ENCODE data around the gene TPGS1. TPM values are rescaled to one million over a fixed set of nuclear protein-coding genes. Genes with fewer than 3 reads are reported as not detected.
A peak's percentile ranks its signal among the peaks of the same experiment; 100 is the strongest.

The TPGS1 gene
- total and polyA plus RNA-seq, 11 donors, result 5.7 to 39.3 (median 11.7) TPM

DNA sequence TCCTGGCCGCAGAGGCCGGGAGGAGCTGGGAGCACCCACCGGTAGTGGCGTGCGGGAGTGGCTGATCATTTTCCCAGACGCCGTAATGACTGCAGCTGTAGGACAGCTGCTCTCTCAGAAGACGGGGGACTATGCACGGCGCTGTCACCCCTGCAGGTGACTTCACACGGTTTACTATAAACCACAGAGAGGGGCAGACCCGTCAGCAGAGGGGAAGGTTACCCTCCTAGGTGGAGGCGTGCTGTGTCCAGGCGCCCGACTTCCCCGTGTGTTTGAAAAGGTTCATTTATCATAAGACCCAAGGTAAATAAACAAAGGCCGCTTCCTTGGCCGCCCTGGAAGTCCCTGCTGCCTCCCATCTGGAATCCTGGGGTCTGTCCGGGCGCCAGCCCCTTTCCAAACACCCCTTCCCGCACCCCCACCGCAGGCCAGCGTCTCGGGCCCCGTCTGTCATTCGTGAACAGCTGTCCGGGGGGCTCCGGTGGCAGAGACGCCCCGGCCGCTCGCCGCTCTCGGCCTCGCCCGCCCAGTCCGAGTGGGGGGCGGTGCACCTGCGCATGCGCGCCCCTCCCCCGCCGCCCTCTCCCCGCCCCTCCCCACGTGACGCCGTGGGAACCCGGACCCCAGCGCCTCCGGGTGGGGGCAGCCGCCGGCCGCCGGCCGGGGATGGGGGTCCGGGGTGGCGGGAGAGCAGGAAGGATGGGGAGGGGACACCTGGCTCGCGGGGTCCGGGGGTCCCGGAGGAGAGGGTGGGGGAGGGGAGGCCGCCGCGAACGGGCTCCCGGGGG is 47.4 kb upstream of the TPGS1 start:
- no peaks in the 10 kb centered on the region for H3K9me3 ChIP-seq
- peak; percentile 71 to 83 (median 75) for DNase-seq
- H3K4me1 ChIP-seq, result peaks cover 0 to 25% (median 10%) of the 10 kb centered on the region in 12 donors
- 0 to 2% (median 1%) methylated on average over 38 to 66 of the region's 66 CpGs for WGBS, 4 donors
- TF ChIP-seq, protein P1, sequence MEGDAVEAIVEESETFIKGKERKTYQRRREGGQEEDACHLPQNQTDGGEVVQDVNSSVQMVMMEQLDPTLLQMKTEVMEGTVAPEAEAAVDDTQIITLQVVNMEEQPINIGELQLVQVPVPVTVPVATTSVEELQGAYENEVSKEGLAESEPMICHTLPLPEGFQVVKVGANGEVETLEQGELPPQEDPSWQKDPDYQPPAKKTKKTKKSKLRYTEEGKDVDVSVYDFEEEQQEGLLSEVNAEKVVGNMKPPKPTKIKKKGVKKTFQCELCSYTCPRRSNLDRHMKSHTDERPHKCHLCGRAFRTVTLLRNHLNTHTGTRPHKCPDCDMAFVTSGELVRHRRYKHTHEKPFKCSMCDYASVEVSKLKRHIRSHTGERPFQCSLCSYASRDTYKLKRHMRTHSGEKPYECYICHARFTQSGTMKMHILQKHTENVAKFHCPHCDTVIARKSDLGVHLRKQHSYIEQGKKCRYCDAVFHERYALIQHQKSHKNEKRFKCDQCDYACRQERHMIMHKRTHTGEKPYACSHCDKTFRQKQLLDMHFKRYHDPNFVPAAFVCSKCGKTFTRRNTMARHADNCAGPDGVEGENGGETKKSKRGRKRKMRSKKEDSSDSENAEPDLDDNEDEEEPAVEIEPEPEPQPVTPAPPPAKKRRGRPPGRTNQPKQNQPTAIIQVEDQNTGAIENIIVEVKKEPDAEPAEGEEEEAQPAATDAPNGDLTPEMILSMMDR (IDR thresholded peaks at IDR 0.05), result no peak
- TF ChIP-seq POLR2A (IDR thresholded peaks at IDR 0.05), result peak in 1 of 2 donors; percentile 71
- peaks cover 0 to 28% (median 0%) of the 10 kb centered on the region in 9 donors for H3K27me3 ChIP-seq
- peak; percentile 53 to 87 (median 72) for ATAC-seq
- H3K36me3 ChIP-seq, result no peaks in the 10 kb centered on the region
- intact Hi-C loops (cut with DNase I), result no loop called here
- peak overlapping the region; percentile 59 to 92 (median 86) for H3K27ac ChIP-seq
- peak overlapping the region; percentile 65 to 95 (median 84) for H3K4me3 ChIP-seq

DNA sequence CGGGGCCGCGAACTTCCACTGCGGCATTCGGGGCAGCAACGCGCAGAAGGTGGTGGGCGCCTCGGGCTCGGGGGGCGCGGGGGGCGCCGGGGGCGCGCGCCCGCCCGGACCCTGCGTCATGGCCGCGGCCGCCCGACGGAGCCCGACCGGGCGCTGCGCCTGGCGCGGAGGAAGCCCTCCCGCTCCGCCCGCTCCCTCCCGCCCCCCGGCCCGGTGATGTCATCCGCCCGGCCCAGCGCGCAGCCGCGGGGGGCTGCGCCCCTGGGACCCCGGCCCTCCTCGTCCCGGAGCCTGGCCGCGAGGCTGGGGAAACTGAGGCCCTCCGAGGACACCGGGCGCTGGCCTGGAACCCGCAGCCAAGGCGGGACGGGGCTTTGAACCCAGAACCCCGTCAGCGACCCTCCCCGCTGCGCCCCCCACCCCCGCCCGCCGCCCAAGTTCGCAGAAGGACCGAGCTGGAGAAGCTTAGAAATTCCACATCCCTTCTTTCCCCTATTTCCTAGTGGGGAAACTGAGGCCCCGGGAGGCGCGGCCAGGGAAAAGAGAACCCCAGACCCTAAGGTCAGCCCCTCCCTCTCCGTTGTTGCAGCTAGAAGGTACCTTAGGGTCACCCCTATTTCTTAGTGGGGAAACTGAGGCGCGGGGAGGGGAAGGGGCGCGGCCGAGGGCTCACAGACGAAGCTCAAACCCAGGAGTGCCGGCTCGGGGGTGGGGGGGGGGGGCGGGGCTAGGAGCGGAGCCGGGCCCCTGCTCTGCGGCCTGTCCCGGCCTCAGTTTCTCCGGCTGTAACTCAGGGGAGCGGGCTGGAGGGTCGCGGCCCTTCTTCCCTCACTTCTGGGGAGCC is 46.2 kb upstream of the TPGS1 start, which contains the start of gene SHC2:
SHC2 (minus strand) TSS at position 157 of the 844 bp plus-strand sequence; CDS start at position 120, 37 bp downstream.
- DNase-seq (peak in 3 of 5 donors; percentile 56 to 67 (median 64)), ATAC-seq (peak in 2 of 4 donors; percentile 30 to 53)
- Histone ChIP-seq H3K27me3 (peaks cover 0 to 28% (median 0%) of the 10 kb centered on the region in 9 donors), H3K4me3 (peak within 1 kb of the TSS; percentile 65 to 95 (median 84)), H3K36me3 (no peaks in the 10 kb centered on the region), H3K9me3 (no peaks in the 10 kb centered on the region), H3K27ac (peak within 1 kb of the TSS; percentile 59 to 92 (median 86)), H3K4me1 (peaks cover 0 to 25% (median 10%) of the 10 kb centered on the region in 12 donors)
- TF ChIP-seq, protein P1 (IDR thresholded peaks at IDR 0.05), result no peak
- TF ChIP-seq POLR2A (IDR thresholded peaks at IDR 0.05), result no peak
- intact Hi-C loops (cut with DNase I), result no loop called here
- WGBS, 4 donors, result 1 to 4% (median 1%) methylated on average over 5 to 85 of the region's 85 CpGs

DNA sequence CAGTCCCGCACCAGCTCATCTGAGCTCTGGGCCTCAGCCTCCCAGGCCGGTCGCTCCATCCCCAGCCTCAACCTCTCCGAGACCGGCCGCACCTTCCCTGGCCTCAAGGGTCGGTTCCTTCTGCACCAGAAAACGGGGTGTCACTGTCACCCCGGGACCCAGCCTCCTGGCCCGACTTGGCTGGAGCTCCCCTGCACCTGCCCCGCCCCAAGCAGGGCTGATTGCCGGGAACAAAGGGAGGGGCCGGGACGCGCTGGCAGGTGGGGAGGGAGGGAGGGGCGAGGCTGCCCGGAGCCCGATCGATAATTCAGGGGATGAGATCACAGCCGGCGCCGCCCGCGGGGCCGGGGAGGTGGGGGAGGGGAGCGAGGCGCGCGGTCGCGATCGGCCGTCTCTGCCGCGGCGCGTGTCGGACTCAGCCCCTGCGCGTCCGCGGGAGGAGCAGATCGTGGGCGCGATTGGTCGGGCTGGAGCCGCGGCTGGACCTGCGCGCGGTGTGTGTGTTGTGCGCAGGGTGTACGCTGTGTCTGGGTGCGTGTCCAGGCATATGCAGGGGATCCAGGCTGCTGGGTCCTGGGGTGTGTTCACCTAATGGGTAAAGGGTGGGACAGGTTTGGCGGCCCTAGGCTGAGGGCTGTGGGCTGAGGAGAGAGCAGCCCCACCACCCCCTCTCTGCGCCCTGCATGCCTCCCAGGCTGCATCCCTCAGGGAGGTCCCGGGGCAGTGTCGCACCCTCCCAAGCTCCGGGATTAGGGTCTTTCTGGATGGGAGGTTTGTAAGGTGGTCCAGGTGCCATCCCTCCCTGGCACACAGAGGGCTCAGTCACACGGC is 45.4 kb upstream of the TPGS1 start:
- peak overlapping the region; percentile 26 to 95 (median 46) for H3K4me3 ChIP-seq
- peak in 1 of 5 donors; percentile 47 for DNase-seq
- H3K36me3 ChIP-seq, result no peaks in the 10 kb centered on the region
- peak overlapping the region in 5 of 12 donors; percentile 41 to 78 (median 51) for H3K27ac ChIP-seq
- 7 to 19% (median 9%) methylated on average over 19 to 60 of the region's 60 CpGs for WGBS, 4 donors
- no peaks in the 10 kb centered on the region for H3K9me3 ChIP-seq
- TF ChIP-seq POLR2A (IDR thresholded peaks at IDR 0.05), result no peak
- TF ChIP-seq, protein P1 (IDR thresholded peaks at IDR 0.05), result no peak
- ATAC-seq, result peak; percentile 16 to 49 (median 28)
- H3K4me1 ChIP-seq, result peaks cover 0 to 25% (median 10%) of the 10 kb centered on the region in 12 donors
- peaks cover 0 to 28% (median 0%) of the 10 kb centered on the region in 9 donors for H3K27me3 ChIP-seq
- intact Hi-C loops (cut with DNase I), result no loop called here
